Skin of body (tissue), 2 donors: ENCODE results near the gene ENOPH1. TPM values are rescaled to one million over a fixed set of nuclear protein-coding genes. Genes with fewer than 3 reads are reported as not detected.
A peak's percentile ranks its signal among the peaks of the same experiment; 100 is the strongest.
"Not testable (repeated sequence)": the region's sequence is repeated elsewhere in the genome, so short reads cannot be mapped to it uniquely, and the experiment has no call there.

Experiments
- DNase-seq: peaks from one replicate; lab custom pipeline; 2025; lab: John Stamatoyannopoulos, UW
- total RNA-seq: library from RNA; depleted of rRNA; stranded (reverse); fragments of >200 nt; gene quantifications from one replicate; pipeline ENCODE4 v1.2.3, GENCODE V29; 2014

The ENOPH1 gene
- total RNA-seq, result 30.7 TPM

DNA sequence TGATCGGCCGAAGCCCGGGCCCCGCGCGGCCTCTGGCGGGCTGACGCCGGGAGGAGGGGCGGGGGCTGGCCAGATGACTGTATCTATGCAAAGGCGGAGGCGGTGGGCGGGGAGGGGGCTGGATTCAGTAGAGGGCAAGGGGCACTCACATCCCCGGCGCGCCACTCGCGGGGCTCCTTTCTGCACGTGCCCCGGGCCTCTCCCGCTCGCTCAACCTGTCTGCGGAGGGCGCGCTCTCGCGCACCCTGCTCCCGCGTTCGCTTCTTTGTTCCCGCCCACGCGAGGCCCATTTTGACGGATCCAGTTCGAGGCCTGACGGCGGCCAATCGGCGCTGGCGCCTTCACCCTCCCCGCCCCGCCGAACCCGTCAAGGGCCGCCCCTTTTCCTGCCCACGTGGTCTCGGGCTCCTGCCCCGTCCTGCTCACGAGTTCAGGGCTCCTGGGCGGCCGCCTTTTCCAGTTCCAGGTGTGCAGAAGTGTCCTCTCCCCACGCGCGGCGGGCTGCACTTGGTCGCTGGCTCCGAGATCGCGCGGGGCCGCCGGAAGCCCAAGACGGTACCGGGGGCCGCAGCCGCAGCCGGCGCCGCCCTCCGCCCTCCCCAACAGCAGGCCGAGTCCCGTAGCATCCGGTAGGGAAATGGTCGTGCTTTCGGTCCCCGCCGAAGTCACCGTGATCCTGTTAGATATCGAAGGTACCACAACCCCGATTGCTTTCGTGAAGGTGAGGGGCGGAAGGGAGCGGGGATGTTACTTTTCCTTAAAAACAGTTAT lies at the start of gene ENOPH1, which contains the start of gene HNRNPDL:
ENOPH1 (plus strand) TSS at position 398 of the 771 bp plus-strand sequence; CDS start at position 638, 240 bp downstream.
HNRNPDL (minus strand) TSS at position 270 of the 771 bp plus-strand sequence. CDS start 772 bp downstream, outside the sequence.
- DNase-seq, result peak; percentile 96

DNA sequence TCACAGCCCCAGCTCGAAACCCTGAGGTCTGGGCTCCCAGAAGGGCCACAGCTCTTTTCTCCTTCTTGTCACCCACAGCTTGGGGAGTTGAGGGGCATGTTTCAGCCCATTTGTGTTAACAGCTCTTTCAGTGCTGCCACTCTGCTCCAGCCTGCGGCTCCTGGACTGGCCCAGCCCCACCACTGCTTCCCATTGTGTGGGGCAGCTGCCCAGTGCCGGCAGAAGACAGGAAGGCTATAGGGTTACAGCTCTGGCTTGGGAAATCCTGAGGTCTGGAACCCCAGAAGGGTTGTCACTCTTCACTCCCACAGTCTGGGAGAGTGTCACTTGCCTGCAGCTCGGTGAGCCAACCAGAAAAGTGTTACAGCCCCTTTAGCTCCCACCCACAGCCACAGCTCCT lies 49.6 kb upstream of the ENOPH1 start:
- peak; percentile 1 for DNase-seq

GRCh38 chr4:82381235-82381634 lies 49.2 kb upstream of the ENOPH1 start:
- no peak for DNase-seq

DNA sequence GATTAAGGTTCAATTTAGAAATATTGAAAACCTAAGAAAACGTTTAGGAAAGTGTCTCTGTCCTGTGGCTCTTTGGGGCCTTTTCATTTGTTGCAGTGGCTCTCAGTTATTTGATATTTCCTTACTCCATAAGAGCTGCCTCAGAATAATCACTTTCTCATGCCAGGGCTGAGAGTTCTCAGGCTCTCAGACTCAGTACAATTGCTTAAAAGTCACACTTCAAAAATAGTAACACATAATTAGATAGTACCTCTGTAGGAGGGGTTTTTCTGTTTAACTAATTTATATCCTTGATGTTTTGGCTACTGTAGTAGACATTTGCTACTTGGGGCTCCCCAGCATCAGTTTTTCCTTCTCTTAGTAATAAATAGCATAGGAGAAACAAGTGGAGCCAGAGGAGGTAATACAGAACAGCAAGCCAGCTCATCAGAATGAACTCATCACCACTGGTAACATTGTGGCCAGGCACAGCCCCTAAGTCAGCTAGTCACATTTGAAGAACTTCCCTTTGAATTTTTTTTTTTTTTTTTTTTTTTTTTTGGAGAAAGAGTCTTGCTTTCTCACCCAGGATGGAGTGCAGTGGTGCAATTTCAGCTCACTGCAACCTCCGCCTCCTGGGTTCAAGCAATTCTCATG lies 48.6 kb upstream of the ENOPH1 start:
- no peak for DNase-seq

- no peak for DNase-seq
These were observed 47.6 kb upstream of the ENOPH1 start for GRCh38 chr4:82382751-82383150.

DNA sequence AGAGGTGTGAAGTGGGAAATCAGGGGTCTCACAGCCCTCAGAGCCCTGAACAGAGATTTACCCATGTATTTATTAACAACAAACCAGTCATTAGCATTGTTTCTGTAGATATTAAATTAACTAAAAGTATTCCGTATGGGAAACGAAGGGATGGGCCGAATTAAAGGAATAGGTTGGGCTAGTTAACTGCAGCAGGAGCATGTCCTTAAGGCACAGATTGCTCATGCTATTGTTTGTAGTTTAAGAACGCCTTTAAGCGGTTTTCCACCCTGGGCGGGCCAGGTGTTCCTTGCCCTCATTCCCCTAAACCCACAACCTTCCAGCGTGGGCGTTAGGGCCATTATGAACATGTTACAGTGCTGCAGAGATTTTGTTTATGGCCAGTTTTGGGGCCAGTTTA lies 44.1 kb upstream of the ENOPH1 start:
- DNase-seq, result not testable (repeated sequence)

- DNase-seq, result no peak
These were observed 42.0 kb upstream of the ENOPH1 start for GRCh38 chr4:82388405-82388804.

GRCh38 chr4:82390061-82390460 lies 40.3 kb upstream of the ENOPH1 start:
- not testable (repeated sequence) for DNase-seq

- no peak for DNase-seq
These were observed 35.5 kb upstream of the ENOPH1 start for GRCh38 chr4:82394896-82395295.

DNA sequence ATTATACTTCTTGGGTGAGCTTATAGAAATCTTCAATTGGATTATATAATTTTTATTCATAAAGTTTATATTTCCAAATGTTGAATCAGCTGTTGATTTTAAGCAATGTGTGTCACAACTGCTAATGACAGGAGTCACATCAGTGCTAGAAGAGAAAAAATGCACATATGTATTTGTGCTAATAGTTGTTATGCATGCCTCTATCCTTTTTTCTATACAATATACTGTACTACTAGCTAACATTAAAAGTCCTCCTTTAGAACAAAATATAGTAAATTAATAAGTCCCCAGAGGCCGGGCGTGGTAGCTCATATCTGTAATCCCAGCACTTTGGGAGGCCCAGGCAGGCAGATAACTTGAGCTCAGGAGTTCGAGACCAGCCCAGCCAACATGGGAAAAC lies 32.9 kb upstream of the ENOPH1 start:
- DNase-seq, result no peak

DNA sequence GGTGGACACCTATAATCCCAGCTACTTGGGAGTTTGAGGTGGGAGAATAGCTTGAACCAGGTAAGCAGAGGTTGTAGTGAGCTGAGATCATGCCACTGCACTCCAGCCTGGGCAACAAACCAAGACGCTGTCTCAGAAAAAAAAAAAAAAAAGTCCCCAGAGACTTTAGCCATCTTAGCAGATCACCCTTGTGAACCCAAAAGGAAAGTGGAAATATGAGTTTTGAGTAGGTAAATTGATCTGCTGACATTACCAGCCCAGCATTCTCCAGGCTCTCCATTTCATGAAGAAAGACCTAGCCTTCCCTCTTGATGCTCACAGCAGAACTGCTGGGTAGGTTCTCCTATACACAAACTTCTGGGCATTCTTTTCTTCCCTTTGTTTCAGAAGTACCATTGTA lies 32.1 kb upstream of the ENOPH1 start:
- no peak for DNase-seq

DNA sequence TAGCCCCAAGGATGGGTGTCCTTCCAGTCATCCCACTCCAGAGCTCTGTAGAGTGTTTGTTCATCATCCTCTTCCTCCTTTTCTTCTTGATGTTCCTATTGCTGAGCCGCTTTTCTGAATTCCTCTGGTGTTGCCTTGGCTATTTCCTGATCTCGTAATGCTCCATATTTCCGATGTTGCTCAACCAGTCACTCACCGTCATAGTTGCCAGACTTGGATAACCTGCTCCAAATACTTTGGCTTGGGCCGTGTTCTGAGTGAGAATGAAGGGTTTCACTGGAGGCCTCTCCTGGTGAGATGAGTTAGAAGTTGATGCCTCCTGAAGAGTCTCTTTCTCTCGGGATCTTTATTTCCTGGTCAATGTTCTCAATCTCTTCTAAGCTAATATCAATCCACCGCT lies 28.8 kb upstream of the ENOPH1 start:
- DNase-seq, result no peak

GRCh38 chr4:82402196-82402775 lies 28.1 kb upstream of the ENOPH1 start:
- DNase-seq, result no peak

DNA sequence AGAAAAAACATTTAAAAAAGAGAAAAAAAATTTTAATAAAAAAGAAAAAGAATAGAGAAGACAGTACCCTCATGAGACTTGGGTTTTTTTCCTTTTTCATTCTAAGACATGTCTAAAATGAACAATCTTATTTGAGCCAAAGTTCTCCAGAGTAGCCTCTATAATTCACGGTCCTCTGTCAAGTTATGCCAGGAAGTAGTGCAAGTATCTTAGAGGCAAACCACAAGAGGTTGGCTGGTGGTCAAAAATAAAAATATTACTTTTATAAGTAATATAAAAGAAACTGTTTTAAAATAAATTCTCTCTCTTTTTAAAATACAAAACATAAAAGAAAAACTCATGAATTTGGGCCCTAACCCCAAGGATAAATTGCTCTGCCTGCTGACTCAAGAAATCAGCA lies 26.7 kb upstream of the ENOPH1 start:
- no peak for DNase-seq

DNA sequence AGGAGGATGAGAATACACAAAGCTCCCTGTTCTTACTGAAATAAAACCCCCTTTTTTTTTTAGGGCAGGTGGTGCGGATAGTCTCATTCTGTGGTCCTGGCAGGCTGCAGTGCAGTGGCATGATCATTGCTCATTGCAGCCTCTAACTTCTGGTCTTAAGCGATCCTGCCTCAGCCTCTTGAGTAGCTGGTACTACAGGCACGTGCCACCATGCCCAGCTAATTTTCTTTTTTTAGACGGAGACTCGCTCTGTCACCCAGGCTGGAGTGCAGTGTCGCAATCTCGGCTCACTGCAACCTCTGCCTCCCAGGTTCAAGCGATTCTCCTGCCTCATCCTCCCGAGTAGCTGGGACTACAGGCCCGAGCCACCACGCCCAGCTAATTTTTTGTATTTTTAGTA lies 15.3 kb upstream of the ENOPH1 start:
- not testable (repeated sequence) for DNase-seq

DNA sequence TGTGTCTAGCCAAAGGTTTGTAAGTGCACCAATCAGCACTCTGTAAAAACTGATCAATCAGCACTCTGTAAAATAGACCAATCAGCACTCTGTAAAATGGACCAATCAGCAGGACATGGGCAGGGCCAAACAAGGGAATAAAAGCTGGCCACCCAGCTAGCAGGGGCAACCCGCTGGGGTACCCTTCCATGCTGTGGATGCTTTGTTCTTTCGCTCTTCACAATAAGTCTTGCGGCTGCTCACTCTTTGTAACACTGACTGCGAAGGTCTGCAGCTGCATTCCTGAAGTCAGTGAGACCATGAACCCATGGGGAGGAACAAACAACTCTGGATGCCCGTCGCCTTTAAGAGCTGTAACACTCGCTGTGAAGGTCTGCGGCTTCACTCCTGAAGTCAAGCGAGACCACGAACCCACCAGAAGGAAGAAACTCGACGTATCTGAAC lies 14.4 kb upstream of the ENOPH1 start:
- DNase-seq, result no peak

DNA sequence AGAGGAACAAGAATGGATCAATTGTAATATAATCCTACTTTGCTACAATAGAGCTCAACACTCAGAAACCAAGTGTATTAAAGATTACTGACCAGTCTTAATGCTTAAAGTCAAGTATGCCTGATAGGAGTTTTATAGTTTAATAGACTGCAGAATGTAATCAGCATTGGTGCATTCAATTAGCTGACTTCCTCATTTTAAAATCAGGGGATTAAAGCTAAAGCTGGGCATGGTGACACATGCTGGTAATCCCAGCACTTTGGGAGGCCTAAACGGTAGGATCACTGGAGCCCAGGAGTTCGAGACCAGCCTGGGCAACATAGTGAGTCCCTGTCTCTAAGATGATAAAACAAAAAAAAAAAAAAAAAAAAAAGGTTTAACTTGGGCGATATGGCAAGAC lies 10.9 kb upstream of the ENOPH1 start:
- no peak for DNase-seq

DNA sequence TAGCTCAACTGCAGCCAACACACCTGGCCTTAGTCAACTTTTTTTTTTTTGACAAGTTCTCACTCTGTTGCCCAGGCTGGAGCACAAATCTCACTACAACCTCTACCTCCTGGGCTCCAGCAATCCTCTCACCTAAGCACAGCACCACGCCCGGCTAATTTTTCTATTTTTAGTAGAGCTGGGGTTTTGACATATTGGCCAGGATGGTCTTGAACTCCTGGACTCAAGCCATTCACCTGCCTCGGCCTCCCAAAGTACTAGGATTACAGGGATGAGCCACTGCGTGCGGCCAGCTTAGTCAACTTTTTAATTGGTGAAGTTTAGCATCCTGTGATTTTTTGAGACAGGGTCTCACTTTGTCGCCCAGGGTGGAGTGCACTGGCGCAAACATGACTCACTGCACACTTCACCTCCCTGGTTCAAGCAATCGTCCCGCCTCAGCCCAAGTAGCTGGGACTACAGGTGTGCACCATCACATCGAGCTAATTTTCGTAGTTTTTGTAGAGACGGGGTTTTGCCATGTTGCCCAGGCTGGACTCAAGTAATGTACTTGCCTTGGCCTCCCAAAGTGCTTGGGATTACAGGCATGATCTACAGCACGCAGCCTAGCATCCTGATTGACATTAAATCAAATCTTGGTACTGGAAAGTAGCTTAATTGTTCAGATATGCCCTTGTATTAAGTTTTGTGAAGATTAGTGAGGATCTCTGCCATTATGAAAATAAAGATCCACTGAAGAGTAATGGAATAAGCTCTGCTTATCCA lies 8.4 kb upstream of the ENOPH1 start:
- DNase-seq, result no peak

DNA sequence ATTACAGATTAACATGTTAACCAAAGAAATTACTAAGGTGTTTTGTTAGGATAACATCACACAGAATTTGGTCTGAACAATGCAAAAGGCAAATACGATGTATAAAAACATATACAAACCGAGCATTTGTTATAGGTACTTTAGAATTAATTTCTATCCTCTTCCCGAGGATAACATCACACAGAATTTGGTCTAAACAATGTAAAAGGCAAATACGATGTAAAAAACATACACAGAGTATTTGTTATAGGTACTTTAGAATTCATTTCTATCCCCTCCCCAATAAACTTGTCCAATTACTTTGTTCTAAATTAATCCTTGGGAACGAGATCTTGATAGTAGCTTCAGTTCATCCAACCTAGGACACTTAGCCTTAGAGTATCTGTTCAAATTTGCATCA lies 7.8 kb upstream of the ENOPH1 start:
- DNase-seq, result no peak

GRCh38 chr4:82423245-82424054 lies 6.9 kb upstream of the ENOPH1 start:
- DNase-seq, result no peak

GRCh38 chr4:82425478-82425877 lies 4.9 kb upstream of the ENOPH1 start:
- DNase-seq, result no peak
